H1 (cell line): Measurements from ENCODE around the gene DDX56. TPM values are rescaled to one million over a fixed set of nuclear protein-coding genes. Genes with fewer than 3 reads are reported as not detected.

ENCODE experiments used
- CTCF ChIA-PET: fragments of 300-600 bp; sonication (Branson Sonifier 250); formaldehyde crosslinking; loops from one replicate; lab custom pipeline; 2021; ENCODE audit not compliant: partially characterized antibody; lab: Charles Lee
- POLR2A ChIA-PET: fragments of 300-600 bp; sonication (Branson Sonifier 250); formaldehyde crosslinking; loops from one replicate; lab custom pipeline; 2021; ENCODE audit warnings: inconsistent platforms; ENCODE audit not compliant: partially characterized antibody; lab: Charles Lee
- DNase-seq, 2 experiments: peaks; one replicate each; pipeline versions ENCODE4 v3.0.0 to v3.0.0-alpha.2; 2010 to 2022; ENCODE audit warnings: low spot score in 2 of 2, low read depth in 1 of 2, mixed read lengths in 1 of 2
- FAIRE-seq: peaks from 2 replicates; lab custom pipeline; 2011; peaks lifted over from hg19 to GRCh38; lab: Jason Lieb, UNC
- H2AFZ ChIP-seq: 2 replicates; pipeline ENCODE4 v1.8.1; 2012; ENCODE audit warnings: low read length, inconsistent platforms
- H2AK5ac ChIP-seq: 2 replicates; pipeline ENCODE4 v1.6.1; 2013; ENCODE audit warnings: low read depth, low read length
- H2BK120ac ChIP-seq: replicated peaks from 2 replicates; pipeline ENCODE3; 2013; ENCODE audit warnings: low read depth, low read length, inconsistent platforms
- H2BK12ac ChIP-seq: 2 replicates; pipeline ENCODE4 v1.6.1; 2013; ENCODE audit warnings: low read depth, low read length
- H2BK15ac ChIP-seq: 2 replicates; pipeline ENCODE4 v1.6.1; 2013; ENCODE audit warnings: low read length
- H2BK20ac ChIP-seq: 2 replicates; pipeline ENCODE4 v1.6.1; 2013; ENCODE audit warnings: low read length
- H2BK5ac ChIP-seq: 2 replicates; pipeline ENCODE4 v1.6.1; 2013; ENCODE audit warnings: low read depth, low read length
- H3K14ac ChIP-seq: 2 replicates; pipeline ENCODE4 v1.6.1; 2013; ENCODE audit warnings: inconsistent platforms; ENCODE audit not compliant: insufficient read length
- H3K18ac ChIP-seq: 2 replicates; pipeline ENCODE4 v1.6.1; 2013; ENCODE audit warnings: low read length; ENCODE audit errors: extremely low read depth
- H3K23ac ChIP-seq: 2 replicates; pipeline ENCODE4 v1.6.1; 2013; ENCODE audit warnings: inconsistent platforms; ENCODE audit not compliant: insufficient read length
- H3K23me2 ChIP-seq: 2 replicates; pipeline ENCODE4 v1.6.1; 2013; ENCODE audit warnings: low read depth, low read length
- H3K27ac ChIP-seq: 2 replicates; pipeline ENCODE4 v1.6.1; 2011; ENCODE audit warnings: low read depth, low read length, inconsistent platforms
- H3K27me3 ChIP-seq, 4 experiments: replicated peaks in 1 of 4; 1 replicate in 1 of 4; 2 replicates in 3 of 4; pipeline versions ENCODE4 v1.6.1 to v1.8.1; 2011 to 2013; ENCODE audit warnings: low read length in 3 of 4, mild to moderate bottlenecking in 3 of 4, inconsistent platforms in 2 of 4, mixed read lengths in 2 of 4, moderate library complexity in 1 of 4; ENCODE audit not compliant: control insufficient read depth in 3 of 4, insufficient read depth in 3 of 4; ENCODE audit errors: extremely low read depth in 1 of 4
- H3K36me3 ChIP-seq, 4 experiments: 2 replicates each; pipeline versions ENCODE4 v1.6.1 to v1.8.1; 2011 to 2013; ENCODE audit warnings: mild to moderate bottlenecking in 4 of 4, low read length in 3 of 4, moderate library complexity in 2 of 4, control low read depth in 1 of 4, inconsistent platforms in 1 of 4; ENCODE audit not compliant: insufficient read depth in 4 of 4, control insufficient read depth in 2 of 4
- H3K4ac ChIP-seq: replicated peaks from 2 replicates; pipeline ENCODE3; 2013; ENCODE audit warnings: low read length, low read depth, mixed read lengths, inconsistent platforms; ENCODE audit not compliant: insufficient read length
- H3K4me1 ChIP-seq, 4 experiments: replicated peaks in 1 of 4; 1 replicate in 1 of 4; 2 replicates in 3 of 4; pipeline versions ENCODE4 v1.6.1 to v1.8.1; 2011 to 2013; ENCODE audit warnings: low read length in 3 of 4, inconsistent platforms in 2 of 4, mixed read lengths in 1 of 4; ENCODE audit not compliant: insufficient read depth in 4 of 4, control insufficient read depth in 3 of 4
- H3K4me2 ChIP-seq, 2 experiments: 2 replicates each; pipeline versions ENCODE4 v1.6.1 to v1.8.1; 2011 to 2013; ENCODE audit warnings: low read depth in 2 of 2, low read length in 2 of 2, control low read depth in 1 of 2, inconsistent platforms in 1 of 2, mild to moderate bottlenecking in 1 of 2; ENCODE audit not compliant: insufficient read depth in 1 of 2
- H3K4me3 ChIP-seq, 4 experiments: fragments of 200-600, 300-600 bp in 1 of 4; sonication (generic), shearing (Covaris generic), sonication (Bioruptor Twin) in 1 of 4; 2 replicates each; pipeline versions ENCODE4 v1.5.1 to v1.8.1; 2011 to 2016; ENCODE audit warnings: low read length in 4 of 4, low read depth in 3 of 4, control low read depth in 2 of 4, inconsistent platforms in 2 of 4, mild to moderate bottlenecking in 2 of 4, mixed read lengths in 1 of 4, moderate library complexity in 1 of 4; ENCODE audit not compliant: insufficient read depth in 2 of 4; ENCODE audit errors: extremely low read depth in 1 of 4
- H3K56ac ChIP-seq: replicated peaks from 2 replicates; pipeline ENCODE3; 2013; ENCODE audit warnings: low read depth, mild to moderate bottlenecking, mixed read lengths, low read length, inconsistent platforms; ENCODE audit not compliant: insufficient read length
- H3K79me1 ChIP-seq: 2 replicates; pipeline ENCODE4 v1.6.1; 2013; ENCODE audit warnings: low read depth, low read length, control low read depth
- H3K79me2 ChIP-seq, 2 experiments: 2 replicates each; pipeline versions ENCODE4 v1.6.1 to v1.8.1; 2012 to 2013; ENCODE audit warnings: low read length in 2 of 2, mild to moderate bottlenecking in 2 of 2, inconsistent platforms in 1 of 2; ENCODE audit not compliant: insufficient read depth in 2 of 2, control insufficient read depth in 1 of 2
- H3K9ac ChIP-seq, 4 experiments: replicated peaks in 1 of 4; 1 replicate in 1 of 4; 2 replicates in 3 of 4; pipeline versions ENCODE4 v1.6.1 to v1.8.1; 2011 to 2013; ENCODE audit warnings: low read depth in 3 of 4, low read length in 3 of 4, control low read depth in 2 of 4, mild to moderate bottlenecking in 2 of 4, moderate library complexity in 2 of 4, inconsistent platforms in 1 of 4; ENCODE audit errors: extremely low read depth in 1 of 4
- H3K9me3 ChIP-seq, 2 experiments: 2 replicates each; pipeline versions ENCODE4 v1.6.1 to v1.8.1; 2012 to 2013; ENCODE audit warnings: mild to moderate bottlenecking in 2 of 2, moderate library complexity in 2 of 2, control low read depth in 1 of 2, inconsistent platforms in 1 of 2, low read depth in 1 of 2, low read length in 1 of 2, mixed read lengths in 1 of 2; ENCODE audit not compliant: insufficient read depth in 2 of 2
- H4K20me1 ChIP-seq, 2 experiments: replicated peaks in 1 of 2; 2 replicates each; pipeline versions ENCODE3 to v1.8.1; 2011 to 2013; ENCODE audit warnings: inconsistent platforms in 2 of 2, low read length in 2 of 2, mild to moderate bottlenecking in 1 of 2; ENCODE audit not compliant: insufficient read depth in 2 of 2, control insufficient read depth in 1 of 2
- H4K5ac ChIP-seq: 2 replicates; pipeline ENCODE4 v1.6.1; 2013; ENCODE audit warnings: low read length, low read depth, mixed read lengths, inconsistent platforms; ENCODE audit not compliant: insufficient read length
- H4K8ac ChIP-seq: 2 replicates; pipeline ENCODE4 v1.8.0; 2013; ENCODE audit warnings: mild to moderate bottlenecking, moderate library complexity, low read length, inconsistent platforms; ENCODE audit not compliant: insufficient read depth; ENCODE audit errors: extremely low read depth
- H4K91ac ChIP-seq: replicated peaks from 2 replicates; pipeline ENCODE3; 2013; ENCODE audit warnings: low read length, mixed read lengths, inconsistent platforms; ENCODE audit not compliant: insufficient read length
- BACH1 ChIP-seq: IDR thresholded peaks from 2 replicates; pipeline ENCODE4 v1.6.1; 2012; ENCODE audit warnings: low read length, improper control_type of control experiment
- E2F6 ChIP-seq: IDR thresholded peaks from 2 replicates; pipeline ENCODE4 v1.6.1; 2012; ENCODE audit warnings: inconsistent platforms
- KDM4A ChIP-seq: IDR thresholded peaks from one replicate; pipeline ENCODE4 v1.7.1; 2012; ENCODE audit warnings: low read depth, mild to moderate bottlenecking, moderate library complexity, low read length, inconsistent platforms; ENCODE audit not compliant: severe bottlenecking
- KDM5A ChIP-seq: fragments of 200-600 bp; IDR thresholded peaks from 2 replicates; pipeline ENCODE4 v1.7.1; 2012; ENCODE audit warnings: mild to moderate bottlenecking, low read length, inconsistent platforms, mixed read lengths
- PHF8 ChIP-seq: fragments of 200-600 bp; sonication (generic); conservative IDR thresholded peaks from 2 replicates; pipeline ENCODE4 v1.7.1; 2012; ENCODE audit warnings: low read depth, mild to moderate bottlenecking, inconsistent platforms, low read length, moderate library complexity
- POLR2A ChIP-seq, 2 experiments: IDR thresholded peaks; 1 replicate in 1 of 2; 2 replicates in 1 of 2; pipeline ENCODE4 v1.6.1; 2011; ENCODE audit warnings: low read depth in 2 of 2, low read length in 2 of 2, mild to moderate bottlenecking in 2 of 2; ENCODE audit errors: control extremely low read depth in 1 of 2
- SP1 ChIP-seq: IDR thresholded peaks from 2 replicates; pipeline ENCODE4 v1.6.1; 2011; ENCODE audit warnings: low read depth, low read length
- SP4 ChIP-seq: IDR thresholded peaks from 2 replicates; pipeline ENCODE4 v1.6.1; 2012; ENCODE audit warnings: low read length, inconsistent platforms
- SUZ12 ChIP-seq: fragments of 200-600 bp; sonication (generic); IDR thresholded peaks from 2 replicates; pipeline ENCODE4 v1.6.1; 2012; ENCODE audit warnings: mild to moderate bottlenecking, inconsistent platforms, low read length, moderate library complexity, mixed read lengths
- TBP ChIP-seq: IDR thresholded peaks from 2 replicates; pipeline ENCODE4 v1.6.1; 2011; ENCODE audit warnings: low read depth, low read length, improper control_type of control experiment
- USF2 ChIP-seq: IDR thresholded peaks from 2 replicates; pipeline ENCODE4 v1.6.1; 2011; ENCODE audit warnings: low read length, improper control_type of control experiment
- YY1 ChIP-seq: IDR thresholded peaks from 2 replicates; pipeline ENCODE4 v1.6.1; 2011; ENCODE audit warnings: low read depth, mild to moderate bottlenecking, low read length
- WGBS, 2 experiments: shearing (Covaris generic) in 1 of 2; methylation state at CpG; one replicate each; pipeline versions ENCODE4 v1.1.6 to v1.1.7; 2013 to 2015; ENCODE audit warnings: low lambda C conversion rate in 2 of 2, mixed read lengths in 2 of 2, inconsistent platforms in 1 of 2, low coverage in 1 of 2, missing lambda C conversion rate in 1 of 2; ENCODE audit not compliant: insufficient replicate concordance in 2 of 2, insufficient coverage in 1 of 2, insufficient read length in 1 of 2; ENCODE audit errors: extremely low coverage in 1 of 2, missing lambda C conversion rate in 1 of 2; 5-methylcytosine and 5-hydroxymethylcytosine counted together
- polyA plus RNA-seq, 7 experiments: library from polyadenylated mRNA; depleted of rRNA in 3 of 7; stranded (reverse) in 5 of 7; unstranded in 2 of 7; fragments of >200 nt in 5 of 7; fragments of 200-250 nt in 2 of 7; gene quantifications; 1 replicate in 5 of 7; 2 replicates in 1 of 7; 4 replicates in 1 of 7; pipeline versions ENCODE4 v1.2.1 to v1.2.3, GENCODE V29; 2011 to 2013; ENCODE audit warnings: missing spikeins in 2 of 7, mixed read lengths in 2 of 7
- total RNA-seq: library from RNA; stranded (reverse); fragmentation: NEBNext Ultra II Directional; extraction: Animal tissue kit (Norgen Biotek cat#: 25700); gene quantifications from 2 replicates; pipeline ENCODE4 v1.2.1, GENCODE V29; 2021
- TF ChIP-seq, protein P1 (sequence below): IDR thresholded peaks from 2 replicates; pipeline ENCODE4 v1.6.1; 2012; ENCODE audit warnings: inconsistent platforms

DDX56 gene
- total and polyA plus RNA-seq, 2 of the 8 experiments (the other 6 are each of a cell fraction or from before 2014, with no cell fraction given): 56.9 to 81.6 TPM

DNA sequence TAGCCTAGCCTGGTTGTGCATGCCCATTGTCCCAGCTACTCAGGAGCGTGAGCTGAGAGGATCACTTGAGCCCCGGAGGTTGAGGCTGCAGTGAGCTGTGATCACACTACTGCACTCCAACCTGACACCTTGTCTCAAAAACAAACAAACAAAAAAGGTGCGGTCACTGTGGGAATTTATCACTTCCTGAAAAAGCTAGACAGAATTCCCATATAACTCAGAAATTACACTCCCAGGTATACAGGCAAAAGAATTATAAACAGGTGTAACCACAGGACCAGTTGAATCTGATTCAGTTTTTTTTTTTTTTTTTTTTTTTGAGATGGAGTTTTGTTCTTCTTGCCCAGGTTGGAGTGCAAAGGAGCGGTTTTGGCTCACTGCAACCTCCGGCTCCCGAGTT lies 29.5 kb upstream of the DDX56 start:
- H2AK5ac ChIP-seq: no peak overlapping the region
- H3K79me1 ChIP-seq: no peaks in the 10 kb centered on the region; the same call in 1 of the 2 replicates
- ChIA-PET POLR2A (no interaction called here), CTCF (interaction anchor here (0.6 to 1.2 kb wide), 3 partner anchors 15 to 66 kb away, joined by 3 to 6 read pairs (median 4); no protein-coding TSS in a partner anchor)
- no peak overlapping the region for H3K56ac ChIP-seq
- no peak overlapping the region for H3K4ac ChIP-seq
- H2BK12ac ChIP-seq: no peak overlapping the region
- H3K9me3 ChIP-seq: no peaks in the 10 kb centered on the region
- peaks cover 3 to 10% of the 10 kb centered on the region in 2 experiments; a peak in 3 of 4 replicates for H3K79me2 ChIP-seq
- no peak overlapping the region for H2AFZ ChIP-seq
- H2BK15ac ChIP-seq: no peak overlapping the region
- H3K27me3 ChIP-seq: no peaks in the 10 kb centered on the region
- no peak overlapping the region for H2BK120ac ChIP-seq
- no peak overlapping the region for H3K14ac ChIP-seq
- H3K36me3 ChIP-seq: no peaks in the 10 kb centered on the region
- no peak overlapping the region for H4K5ac ChIP-seq
- peaks cover 0 to 3% (median 1%) of the 10 kb centered on the region in 4 experiments; a peak in 2 of 7 replicates for H3K4me1 ChIP-seq
- TF ChIP-seq, protein P1, sequence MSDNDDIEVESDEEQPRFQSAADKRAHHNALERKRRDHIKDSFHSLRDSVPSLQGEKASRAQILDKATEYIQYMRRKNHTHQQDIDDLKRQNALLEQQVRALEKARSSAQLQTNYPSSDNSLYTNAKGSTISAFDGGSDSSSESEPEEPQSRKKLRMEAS: no peak
- TF ChIP-seq TBP: no peak
- TF ChIP-seq KDM5A: no peak
- TF ChIP-seq PHF8: no peak
- TF ChIP-seq SP1: no peak
- no peak for TF ChIP-seq SP4
- TF ChIP-seq YY1: no peak
- TF ChIP-seq POLR2A (IDR thresholded peaks at IDR 0.05; ENCODE audit: control extremely low read depth in 1 of 2, low read depth in 2 of 2, low read length in 2 of 2): no peak
- TF ChIP-seq BACH1: no peak
- TF ChIP-seq E2F6: no peak
- no peak for TF ChIP-seq USF2
- TF ChIP-seq KDM4A: no peak
- no peak for TF ChIP-seq SUZ12
- TF ChIP-seq, all 59 proteins: peak for 0
- Histone ChIP-seq H4K20me1 (peaks cover 0 to 3% of the 10 kb centered on the region in 2 experiments), H4K8ac (no peak overlapping the region), H3K18ac (no peak overlapping the region), H4K91ac (no peak overlapping the region), H3K4me3 (no peak overlapping the region), H3K9ac (no peak overlapping the region), H3K27ac (no peak overlapping the region), H3K23me2 (peaks cover 7% of the 10 kb centered on the region), H3K4me2 (no peak overlapping the region), H3K23ac (no peak overlapping the region), H2BK5ac (no peak overlapping the region), H2BK20ac (no peak overlapping the region)
- FAIRE-seq: no peak
- DNase-seq: no peak
- 88% methylated on average over 5 of the region's 6 CpGs; no CpG with 5 or more reads in 1 of the 2 experiments for WGBS, 2 experiments
